Measurements from ENCODE around the gene LRGUK.
"Not testable (repeated sequence)": the region's sequence is repeated elsewhere in the genome, so short reads cannot be mapped to it uniquely, and the experiment has no call there.

Gene LRGUK

GRCh38 chr7:134126966-134127848 is at the start of gene LRGUK:
Gene LRGUK (plus strand): TSS chr7:134127340. CDS start chr7:134127368, 28 bp downstream.
- DNase-seq, result peak; percentile 81

GRCh38 chr7:134077560-134077959 is 49.6 kb upstream of the LRGUK start:
- not testable (repeated sequence) for DNase-seq

- no peak for DNase-seq
Measured at GRCh38 chr7:134078991-134079390, 48.1 kb upstream of the LRGUK start.

GRCh38 chr7:134081695-134082094 is 45.4 kb upstream of the LRGUK start:
- no peak for DNase-seq

GRCh38 chr7:134083766-134084487 is 43.2 kb upstream of the LRGUK start:
- DNase-seq, result no peak

GRCh38 chr7:134084488-134085144 is 42.5 kb upstream of the LRGUK start:
- DNase-seq, result no peak

- no peak for DNase-seq
Measured at GRCh38 chr7:134085311-134085710, 41.8 kb upstream of the LRGUK start.

- no peak for DNase-seq
Measured at GRCh38 chr7:134086998-134087735, 40.0 kb upstream of the LRGUK start.

GRCh38 chr7:134088199-134088598 is 38.9 kb upstream of the LRGUK start:
- no peak for DNase-seq

- no peak for DNase-seq
Measured at GRCh38 chr7:134089446-134089845, 37.7 kb upstream of the LRGUK start.

GRCh38 chr7:134098072-134098471 is 29.1 kb upstream of the LRGUK start:
- DNase-seq, result no peak

- no peak for DNase-seq
Measured at GRCh38 chr7:134101716-134102115, 25.4 kb upstream of the LRGUK start.

GRCh38 chr7:134104166-134104565 is 23.0 kb upstream of the LRGUK start:
- DNase-seq, result no peak

- DNase-seq, result no peak
Measured at GRCh38 chr7:134105841-134106240, 21.3 kb upstream of the LRGUK start.

GRCh38 chr7:134108802-134109201 is 18.3 kb upstream of the LRGUK start:
- no peak for DNase-seq

GRCh38 chr7:134113655-134114054 is 13.5 kb upstream of the LRGUK start:
- DNase-seq, result no peak

GRCh38 chr7:134114992-134115391 is 12.1 kb upstream of the LRGUK start:
- DNase-seq, result no peak

- no peak for DNase-seq
Measured at GRCh38 chr7:134120405-134120804, 6.7 kb upstream of the LRGUK start.

GRCh38 chr7:134121632-134122139 is 5.5 kb upstream of the LRGUK start:
- DNase-seq, result no peak

- DNase-seq, result no peak
Measured at GRCh38 chr7:134122980-134123379, 4.2 kb upstream of the LRGUK start.

- DNase-seq, result no peak
Measured at GRCh38 chr7:134126146-134126545, 994 bp upstream of the LRGUK start.

- DNase-seq, result no peak
Measured at GRCh38 chr7:134126596-134126965, 559 bp upstream of the LRGUK start.

- no peak for DNase-seq
Measured at GRCh38 chr7:134128829-134129228, 1.7 kb downstream of the LRGUK start.
